K562 (cell line): ENCODE measurements around the gene SCTR. TPM values are rescaled to one million over a fixed set of nuclear protein-coding genes. Genes with fewer than 3 reads are reported as not detected.

Experiments
- ATAC-seq: fragments of 200-7000 bp; cut with Tn5 transposase; 3 replicates; pipeline ENCODE4 v1.9.1; 2020; ENCODE audit warnings: moderate library complexity
- BruUV-seq: library from RNA; stranded (reverse); fragments of 400-500 nt; replicated peaks from 2 replicates; lab custom pipeline; 2021; lab: Mats Ljungman, UMichigan
- CTCF ChIA-PET: fragments of 300-600 bp; formaldehyde crosslinking; extraction: SDS; loops from one replicate; lab custom pipeline; 2021; ENCODE audit warnings: low intra/inter-chr PET ratio; lab: Yijun Ruan, JAX
- POLR2A ChIA-PET: fragments of 300-600, 350-650 bp; sonication (Branson Sonifier 250); formaldehyde crosslinking; extraction: SDS; loops from one replicate; lab custom pipeline; 2021; ENCODE audit warnings: antibody characterized with exemption, inconsistent platforms; lab: Yijun Ruan, JAX
- DNase-seq, 4 experiments: peaks; one replicate each; pipeline versions ENCODE4 v3.0.0 to v3.0.0-alpha.2; 2011 to 2018; ENCODE audit warnings: low spot score in 3 of 4, mixed read lengths in 3 of 4; ENCODE audit errors: extremely low read depth in 1 of 4
- FAIRE-seq: peaks from 2 replicates; lab custom pipeline; 2011; peaks lifted over from hg19 to GRCh38; lab: Jason Lieb, UNC
- H2AFZ ChIP-seq: 2 replicates; pipeline ENCODE4 v1.6.0; 2011; ENCODE audit warnings: low read depth, low read length, control low read depth, inconsistent platforms
- H3K27ac ChIP-seq: fragments of 200-600 bp; 3 replicates; pipeline ENCODE4 v1.8.0; 2011; ENCODE audit warnings: low read depth, mild to moderate bottlenecking, control low read depth, inconsistent platforms, low read length, moderate library complexity, mixed read lengths; ENCODE audit errors: extremely low read depth
- H3K27me3 ChIP-seq, 2 experiments: fragments of 300-600 bp in 1 of 2; 2 replicates in 1 of 2; 3 replicates in 1 of 2; pipeline versions ENCODE4 v1.6.0 to v1.8.0; 2011; ENCODE audit warnings: inconsistent platforms in 2 of 2, low read length in 2 of 2, mild to moderate bottlenecking in 1 of 2, mixed read lengths in 1 of 2, moderate library complexity in 1 of 2; ENCODE audit not compliant: control insufficient read depth in 2 of 2, insufficient read depth in 2 of 2
- H3K36me3 ChIP-seq: fragments of 300-600 bp; 3 replicates; pipeline ENCODE4 v1.8.0; 2011; ENCODE audit warnings: mild to moderate bottlenecking, low read length, inconsistent platforms; ENCODE audit not compliant: control insufficient read depth, insufficient read depth
- H3K4me1 ChIP-seq, 2 experiments: fragments of 200-600 bp in 1 of 2; replicated peaks in 1 of 2; 2 replicates in 1 of 2; 3 replicates in 1 of 2; pipeline versions ENCODE4 v1.5.1 to v1.8.0; 2011; ENCODE audit warnings: inconsistent platforms in 2 of 2, low read length in 2 of 2, mild to moderate bottlenecking in 1 of 2, mixed read lengths in 1 of 2, moderate library complexity in 1 of 2; ENCODE audit not compliant: control insufficient read depth in 2 of 2, insufficient read depth in 2 of 2
- H3K4me2 ChIP-seq: 2 replicates; pipeline ENCODE4 v1.6.1; 2011; ENCODE audit warnings: low read length, control low read depth, inconsistent platforms, mixed read lengths; ENCODE audit not compliant: insufficient read depth
- H3K4me3 ChIP-seq: fragments of 200-600 bp; sonication (generic), shearing (Covaris generic); 2 replicates; pipeline ENCODE4 v1.5.1; 2016; ENCODE audit warnings: control low read depth, inconsistent platforms
- H3K79me2 ChIP-seq: fragments of 200-600 bp; 3 replicates; pipeline ENCODE4 v1.8.0; 2011; ENCODE audit warnings: low read length, inconsistent platforms; ENCODE audit not compliant: control insufficient read depth, insufficient read depth
- H3K9ac ChIP-seq, 2 experiments: 2 replicates each; pipeline versions ENCODE4 v1.6.0 to v1.6.1; 2011; ENCODE audit warnings: low read depth in 2 of 2, low read length in 2 of 2, control low read depth in 1 of 2, inconsistent platforms in 1 of 2, mild to moderate bottlenecking in 1 of 2, mixed read lengths in 1 of 2; ENCODE audit not compliant: insufficient read depth in 1 of 2
- H3K9me1 ChIP-seq: one replicate; pipeline ENCODE4 v1.6.0; 2011; ENCODE audit warnings: inconsistent platforms, mild to moderate bottlenecking, low read length, moderate library complexity; ENCODE audit not compliant: control insufficient read depth, insufficient read depth
- H3K9me3 ChIP-seq: replicated peaks from 2 replicates; pipeline ENCODE4 v1.5.1; 2011; ENCODE audit warnings: low read depth, low read length, inconsistent platforms; ENCODE audit not compliant: control insufficient read depth, insufficient read depth
- H4K20me1 ChIP-seq: replicated peaks from 2 replicates; pipeline ENCODE4 v1.6.1; 2011; ENCODE audit warnings: low read length, inconsistent platforms, mixed read lengths; ENCODE audit not compliant: control insufficient read depth, insufficient read depth
- BACH1 ChIP-seq: fragments of 200-800 bp; sonication (Bioruptor generic); IDR thresholded peaks from 2 replicates; pipeline ENCODE4 v1.6.1; 2016; ENCODE audit warnings: missing genetic modification characterization, missing compliant biosample characterization
- FIP1L1 ChIP-seq: fragments of 200-400 bp; formaldehyde crosslinking; IDR thresholded peaks from 2 replicates; pipeline ENCODE4 v1.6.1; 2018; ENCODE audit warnings: mild to moderate bottlenecking, low read depth, low read length; ENCODE audit not compliant: poor library complexity, severe bottlenecking
- GTF2F1 ChIP-seq: IDR thresholded peaks from 2 replicates; pipeline ENCODE4 v1.6.1; 2011; ENCODE audit warnings: low read depth, low read length, improper control_type of control experiment
- MXD1 ChIP-seq: fragments of 250-450 bp; sonication (Bioruptor Pico); IDR thresholded peaks from 2 replicates; pipeline ENCODE4 v1.8.0; 2021; ENCODE audit warnings: borderline replicate concordance, mild to moderate bottlenecking, moderate library complexity; ENCODE audit not compliant: poor library complexity, severe bottlenecking
- RAD21 ChIP-seq, 2 experiments: fragments of 250-450 bp in 1 of 2; fragments of 450-650 bp in 1 of 2; sonication (Bioruptor Pico) in 1 of 2; formaldehyde crosslinking in 1 of 2; IDR thresholded peaks in 1 of 2; conservative IDR thresholded peaks in 1 of 2; 2 replicates each; pipeline versions ENCODE4 v1.4.0 to v1.8.0; 2020 to 2022; ENCODE audit warnings: mild to moderate bottlenecking in 2 of 2, moderate library complexity in 1 of 2
- TRIM28 ChIP-seq: fragments of 450-650 bp; IDR thresholded peaks from 2 replicates; pipeline ENCODE4 v1.6.1; 2017
- ZNF354B ChIP-seq: fragments of 250-450 bp; sonication (Bioruptor Pico); IDR thresholded peaks from 2 replicates; pipeline ENCODE4 v1.4.0; 2020
- ZNF445 ChIP-seq: fragments of 250-450 bp; sonication (Bioruptor Pico); IDR thresholded peaks from 2 replicates; pipeline ENCODE4 v1.4.0; 2020; ENCODE audit warnings: low read depth, mild to moderate bottlenecking, moderate library complexity
- ZNF586 ChIP-seq: fragments of 450-650 bp; formaldehyde crosslinking; conservative IDR thresholded peaks from 2 replicates; pipeline ENCODE4 v1.4.0; 2020; ENCODE audit warnings: mild to moderate bottlenecking, moderate library complexity
- ZNF717 ChIP-seq: fragments of 250-450 bp; sonication (Bioruptor Pico); IDR thresholded peaks from 2 replicates; pipeline ENCODE4 v1.5.0; 2021
- WGBS: fragments of 100-300 bp; shearing (Covaris generic); methylation state at CpG from one replicate; pipeline ENCODE4 v1.1.6; 2016; ENCODE audit warnings: low coverage, mixed read lengths; ENCODE audit not compliant: insufficient coverage; ENCODE audit errors: missing lambda C conversion rate; 5-methylcytosine and 5-hydroxymethylcytosine counted together
- in situ Hi-C: fragments of 300-500 bp; cut with MboI; formaldehyde crosslinking; loops from 4 replicates; pipeline ENCODE4 v1.15.0; 2018; ENCODE audit warnings: inconsistent platforms, mixed read lengths
- intact Hi-C: fragments of 100-400 bp; cut with micrococcal nuclease; formaldehyde crosslinking; loops from 2 replicates; pipeline ENCODE4 v1.14.2; 2022
- polyA plus RNA-seq, 8 experiments: library from polyadenylated mRNA; depleted of rRNA in 4 of 8; stranded (reverse) in 5 of 8; unstranded in 3 of 8; fragments of >200 nt; fragmentation: Nextera tagmentation in 2 of 8; fragmentation: Illumina TruSeq in 1 of 8; extraction: Ambion mirVana in 2 of 8; extraction: Trizol in 1 of 8; gene quantifications; 2 replicates each; pipeline versions ENCODE4 v1.2.1 to v1.2.3, GENCODE V29; 2011 to 2014; ENCODE audit warnings: inconsistent platforms in 1 of 8, missing spikeins in 1 of 8
- total RNA-seq, 7 experiments: library from RNA; depleted of rRNA in 6 of 7; stranded (reverse); fragments of >200 nt in 6 of 7; fragmentation: Illumina TruSeq in 2 of 7; extraction: Trizol in 2 of 7; gene quantifications; 2 replicates each; pipeline versions ENCODE4 v1.2.1 to v1.2.3, GENCODE V29; 2011 to 2021; ENCODE audit warnings: low replicate concordance in 1 of 7
- TF ChIP-seq, protein P1 (sequence below), 3 experiments: IDR thresholded peaks in 2 of 3; conservative IDR thresholded peaks in 1 of 3; 2 replicates each; pipeline ENCODE4 v1.5.1; 2011 to 2012; ENCODE audit warnings: low read length in 3 of 3, mild to moderate bottlenecking in 3 of 3, control low read depth in 2 of 3, improper control_type of control experiment in 1 of 3, inconsistent platforms in 1 of 3, low read depth in 1 of 3, mixed read lengths in 1 of 3, moderate library complexity in 1 of 3; ENCODE audit not compliant: insufficient read depth in 2 of 3

The SCTR gene
- total and polyA plus RNA-seq, 9 of the 15 experiments (the other 6 are each of a cell fraction or from before 2014, with no cell fraction given): not detected

DNA sequence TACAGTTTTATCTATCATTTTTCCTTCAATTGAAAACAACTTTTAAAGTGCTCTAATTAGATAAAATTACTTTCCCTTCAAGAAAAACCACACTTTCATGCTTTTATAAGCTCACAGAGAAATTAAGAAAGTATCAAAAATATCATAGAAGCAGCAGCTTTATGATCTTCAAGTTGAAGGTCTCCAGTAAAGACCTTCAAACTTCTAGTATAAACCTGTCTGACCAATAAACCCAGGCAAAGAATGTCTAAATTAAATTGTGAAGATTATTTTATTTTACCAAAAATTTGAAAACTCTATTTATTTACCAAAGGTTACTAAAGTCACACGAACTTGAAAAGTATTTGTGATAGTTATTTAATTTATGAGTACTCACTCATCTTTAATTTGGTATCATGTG is 9.3 kb upstream of the SCTR start:
- no peaks in the 10 kb centered on the region; a peak in 1 of 5 replicates for H3K4me1 ChIP-seq
- in situ Hi-C loops (no loop called here), intact Hi-C loops (no loop called here)
- H3K9me3 ChIP-seq: no peaks in the 10 kb centered on the region; the same call in 1 of the 2 replicates
- TF ChIP-seq ZNF717 (CRISPR knock-in tag) (no peak), ZNF354B (no peak), TRIM28 (peak; percentile 44; the same call in 1 of the 2 replicates), ZNF445 (no peak)
- H3K27me3 ChIP-seq: peaks cover 3 to 9% of the 10 kb centered on the region in 2 experiments; a peak in 2 of 5 replicates
- no peak for FAIRE-seq
- no peak for DNase-seq
- no peak overlapping the region for H2AFZ ChIP-seq
- no peak overlapping the region for H3K4me2 ChIP-seq
- 0% methylated on average over 1 of the region's 1 CpG for WGBS
- no peaks in the 10 kb centered on the region for H3K36me3 ChIP-seq
- ATAC-seq: no peak
- no peak overlapping the region for H3K9ac ChIP-seq
- ChIA-PET POLR2A (no interaction called here), CTCF (no interaction called here)
- H3K4me3 ChIP-seq: no peak overlapping the region
- no peaks in the 10 kb centered on the region for H3K9me1 ChIP-seq
- no peaks in the 10 kb centered on the region for H3K79me2 ChIP-seq
- no peak overlapping the region for H3K27ac ChIP-seq
- H4K20me1 ChIP-seq: no peaks in the 10 kb centered on the region
- no TSS peak for BruUV-seq

DNA sequence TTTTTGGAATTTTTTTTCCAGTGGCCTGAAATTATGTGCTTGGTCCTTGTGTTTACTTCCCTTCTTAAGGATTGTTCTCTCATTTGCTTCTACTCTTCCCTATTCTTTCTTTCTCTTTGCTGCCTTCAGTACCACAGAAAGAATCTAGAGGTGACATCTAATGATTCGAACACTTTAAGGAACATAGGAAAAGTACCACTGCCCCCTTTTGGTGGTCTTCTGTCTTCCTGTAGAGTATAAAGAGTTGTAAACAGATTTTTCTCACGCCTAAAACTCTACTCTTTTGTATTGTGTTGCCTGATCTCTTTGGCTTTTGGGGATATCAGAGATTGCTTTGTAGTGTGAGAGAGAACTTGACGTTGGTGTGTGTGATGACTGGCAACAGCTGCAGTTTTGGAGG is 7.0 kb upstream of the SCTR start:
- intact Hi-C loops: no loop called here
- POLR2A ChIA-PET: interaction anchor here (0.8 kb wide), 1 partner anchor 25 kb away, joined by 3 read pairs; no protein-coding TSS in a partner anchor
- Histone ChIP-seq H3K9me3 (no peaks in the 10 kb centered on the region; the same call in 1 of the 2 replicates), H3K79me2 (no peaks in the 10 kb centered on the region), H3K27ac (no peak overlapping the region), H3K36me3 (no peaks in the 10 kb centered on the region), H4K20me1 (no peaks in the 10 kb centered on the region), H3K4me1 (no peaks in the 10 kb centered on the region), H3K9ac (no peak overlapping the region), H3K9me1 (no peaks in the 10 kb centered on the region), H3K27me3 (peaks cover 5 to 9% of the 10 kb centered on the region in 2 experiments; a peak in 3 of 5 replicates), H3K4me3 (no peak overlapping the region), H2AFZ (no peak overlapping the region), H3K4me2 (no peak overlapping the region)
- no peak for FAIRE-seq
- BruUV-seq: no TSS peak
- peak in 1 of 4 experiments; percentile 12 for DNase-seq
- in situ Hi-C loops: no loop called here
- ATAC-seq: no peak
- CTCF ChIA-PET: no interaction called here
- TF ChIP-seq BACH1 (no peak), MXD1 (no peak), RAD21 (CRISPR knock-in tag; conservative IDR thresholded peaks at IDR 0.05 in 1 of 2, IDR thresholded peaks at IDR 0.05 in 1 of 2) (peak in 1 of 2 experiments; percentile 30; a peak in 1 of 4 replicates), ZNF586 (CRISPR knock-in tag) (no peak), GTF2F1 (no peak), FIP1L1 (no peak)
- TF ChIP-seq, protein P1, sequence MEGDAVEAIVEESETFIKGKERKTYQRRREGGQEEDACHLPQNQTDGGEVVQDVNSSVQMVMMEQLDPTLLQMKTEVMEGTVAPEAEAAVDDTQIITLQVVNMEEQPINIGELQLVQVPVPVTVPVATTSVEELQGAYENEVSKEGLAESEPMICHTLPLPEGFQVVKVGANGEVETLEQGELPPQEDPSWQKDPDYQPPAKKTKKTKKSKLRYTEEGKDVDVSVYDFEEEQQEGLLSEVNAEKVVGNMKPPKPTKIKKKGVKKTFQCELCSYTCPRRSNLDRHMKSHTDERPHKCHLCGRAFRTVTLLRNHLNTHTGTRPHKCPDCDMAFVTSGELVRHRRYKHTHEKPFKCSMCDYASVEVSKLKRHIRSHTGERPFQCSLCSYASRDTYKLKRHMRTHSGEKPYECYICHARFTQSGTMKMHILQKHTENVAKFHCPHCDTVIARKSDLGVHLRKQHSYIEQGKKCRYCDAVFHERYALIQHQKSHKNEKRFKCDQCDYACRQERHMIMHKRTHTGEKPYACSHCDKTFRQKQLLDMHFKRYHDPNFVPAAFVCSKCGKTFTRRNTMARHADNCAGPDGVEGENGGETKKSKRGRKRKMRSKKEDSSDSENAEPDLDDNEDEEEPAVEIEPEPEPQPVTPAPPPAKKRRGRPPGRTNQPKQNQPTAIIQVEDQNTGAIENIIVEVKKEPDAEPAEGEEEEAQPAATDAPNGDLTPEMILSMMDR (IDR thresholded peaks at IDR 0.05 in 2 of 3, conservative IDR thresholded peaks at IDR 0.05 in 1 of 3; ENCODE audit: insufficient read depth in 2 of 3, low read depth in 1 of 3, low read length in 3 of 3): peak in 1 of 3 experiments; percentile 25; a peak in 2 of 6 replicates
- 0% methylated on average over 3 of the region's 3 CpGs for WGBS
